ENCODE data around the gene SUDS3. TPM values are rescaled to one million over a fixed set of nuclear protein-coding genes. Genes with fewer than 3 reads are reported as not detected.

SUDS3 gene
- total and polyA plus RNA-seq, 7 experiments from 2014 or later: 10.1 to 32.2 (median 26.3) TPM

DNA sequence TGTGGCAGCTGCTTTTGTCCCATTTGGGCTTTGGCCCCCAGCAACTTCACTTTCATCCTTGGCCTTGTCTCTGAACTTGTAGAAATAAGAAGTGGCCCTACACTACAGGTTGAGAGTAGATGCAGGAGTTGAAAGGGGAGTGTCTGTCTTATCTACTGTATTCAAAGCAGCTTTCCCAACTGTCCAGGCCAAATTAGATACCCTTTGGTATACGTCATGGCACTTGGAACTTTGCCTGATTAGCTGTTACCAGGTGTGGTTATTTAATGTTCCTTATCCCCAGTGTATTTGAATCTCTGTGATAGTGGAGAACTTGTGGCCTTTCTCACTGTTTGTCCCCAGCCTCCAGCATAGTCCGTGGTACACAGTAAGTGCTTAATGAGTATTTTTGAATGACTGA, 33.5 kb downstream of the SUDS3 start:
- Histone ChIP-seq H3K36me3 (ENCODE audit: control insufficient read depth in 2 of 3, insufficient read depth in 3 of 3, low read length in 3 of 3) (peaks cover 15 to 67% (median 24%) of the 10 kb centered on the region in 3 experiments), H3K27ac (ENCODE audit: low read depth, low read length) (no peak overlapping the region), H3K4me3 (ENCODE audit: low read length) (no peak overlapping the region), H3K4me1 (ENCODE audit: control insufficient read depth in 2 of 2, insufficient read depth in 2 of 2, low read length in 2 of 2) (no peaks in the 10 kb centered on the region), H3K9me3 (ENCODE audit: control insufficient read depth in 2 of 3, low read length in 3 of 3) (peaks cover 0 to 10% (median 0%) of the 10 kb centered on the region in 3 experiments), H3K27me3 (ENCODE audit: control insufficient read depth in 2 of 2, insufficient read depth in 2 of 2, low read length in 2 of 2) (no peaks in the 10 kb centered on the region)
- H3K4me3 Mint-ChIP-seq: no peak overlapping the region
- DNase-seq (no peak), ATAC-seq (no peak)
- intact Hi-C loops (cut with micrococcal nuclease): loop anchor here in 1 of 2 donors (5.0 to 10.0 kb wide), 2 partner anchors 627 to 1135 kb away; no protein-coding TSS in a partner anchor
- CTCF ChIA-PET: interaction anchor here (0.5 to 1.2 kb wide), 3 partner anchors 13 to 1418 kb away, joined by 3 read pairs; partner anchors contain the start of gene SUDS3
- H3K4me1 Mint-ChIP-seq: peaks cover 0 to 2% (median 0%) of the 10 kb centered on the region in 7 donors
- H3K9me3 Mint-ChIP-seq: peaks cover 0 to 12% (median 3%) of the 10 kb centered on the region in 11 donors
- H3K36me3 Mint-ChIP-seq: peaks cover 28 to 69% (median 51%) of the 10 kb centered on the region in 5 donors
- no peaks in the 10 kb centered on the region for H3K27me3 Mint-ChIP-seq
- no peak overlapping the region for H3K27ac Mint-ChIP-seq
- POLR2A ChIA-PET: no interaction called here

DNA sequence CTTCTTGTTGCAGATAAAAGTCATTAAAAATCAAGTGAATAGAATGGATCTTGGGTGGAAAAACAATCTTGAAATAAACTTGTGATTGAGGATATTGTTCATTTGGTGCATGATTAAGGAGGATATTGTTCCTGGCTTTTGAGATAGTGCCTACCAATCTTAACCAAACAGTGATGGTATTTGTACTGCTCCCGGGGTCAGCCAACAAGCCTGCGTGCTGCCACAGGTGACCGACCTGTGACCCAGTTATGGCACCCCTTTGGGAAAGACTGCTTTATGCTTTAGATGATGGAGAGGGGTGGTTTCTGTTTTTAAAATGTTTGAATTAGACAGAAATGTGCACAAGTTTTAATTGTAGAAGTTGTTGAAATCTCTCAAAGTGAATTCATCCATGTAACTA, 41.6 kb downstream of the SUDS3 start:
- no peaks in the 10 kb centered on the region for H3K27me3 Mint-ChIP-seq
- Histone ChIP-seq H3K4me3 (ENCODE audit: low read length) (no peak overlapping the region), H3K27ac (ENCODE audit: low read depth, low read length) (no peak overlapping the region), H3K9me3 (ENCODE audit: control insufficient read depth in 2 of 3, low read length in 3 of 3) (no peaks in the 10 kb centered on the region), H3K36me3 (ENCODE audit: control insufficient read depth in 2 of 3, insufficient read depth in 3 of 3, low read length in 3 of 3) (peaks cover 7 to 41% (median 19%) of the 10 kb centered on the region in 3 experiments), H3K4me1 (ENCODE audit: control insufficient read depth in 2 of 2, insufficient read depth in 2 of 2, low read length in 2 of 2) (no peaks in the 10 kb centered on the region), H3K27me3 (ENCODE audit: control insufficient read depth in 2 of 2, insufficient read depth in 2 of 2, low read length in 2 of 2) (no peaks in the 10 kb centered on the region)
- no peak overlapping the region for H3K4me3 Mint-ChIP-seq
- H3K27ac Mint-ChIP-seq: peak overlapping the region in 1 of 9 donors; percentile 41
- H3K9me3 Mint-ChIP-seq: peaks cover 0 to 3% (median 0%) of the 10 kb centered on the region in 11 donors
- peaks cover 0 to 2% (median 0%) of the 10 kb centered on the region in 7 donors for H3K4me1 Mint-ChIP-seq
- DNase-seq (no peak), ATAC-seq (no peak)
- H3K36me3 Mint-ChIP-seq: peaks cover 32 to 62% (median 39%) of the 10 kb centered on the region in 5 donors
- ChIA-PET CTCF (no interaction called here), POLR2A (interaction anchor here (0.6 kb wide), 1 partner anchor 9 kb away, joined by 3 read pairs; no protein-coding TSS in a partner anchor)
- intact Hi-C loops (cut with micrococcal nuclease): no loop called here

DNA sequence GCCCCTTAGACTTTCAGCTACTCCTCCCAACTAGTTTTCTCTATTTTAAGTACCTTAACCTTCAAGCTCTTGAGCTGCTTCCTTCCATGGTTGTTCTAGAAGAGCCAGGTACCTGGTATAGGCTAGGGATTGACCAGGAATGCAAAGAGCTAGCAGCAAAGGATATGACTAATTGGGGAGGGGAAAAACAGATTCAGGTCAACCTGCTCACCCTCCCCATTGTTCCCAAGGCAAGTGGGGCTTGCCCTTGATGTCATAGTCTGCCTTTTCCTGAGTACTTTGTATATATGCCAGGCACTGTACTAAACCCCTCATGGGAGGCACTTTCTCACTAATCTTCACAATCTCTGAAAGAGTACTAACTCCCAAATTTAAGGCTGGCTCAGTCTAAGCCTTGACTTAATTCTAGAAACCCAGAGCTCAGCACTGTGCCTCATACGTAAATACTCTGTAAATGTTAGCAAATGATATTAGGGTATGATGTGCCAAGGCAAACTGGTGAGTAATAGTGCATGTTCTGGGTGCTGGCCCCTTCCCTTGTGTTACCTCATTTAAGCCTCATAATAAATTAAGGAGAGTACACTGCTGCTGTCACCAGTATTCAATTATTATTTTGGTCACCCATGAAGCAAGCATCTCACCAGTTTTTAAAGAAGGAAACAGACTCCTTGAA, 42.2 kb downstream of the SUDS3 start:
- DNase-seq (no peak), ATAC-seq (no peak)
- H3K4me1 Mint-ChIP-seq: peaks cover 0 to 5% (median 0%) of the 10 kb centered on the region in 7 donors
- peaks cover 27 to 56% (median 35%) of the 10 kb centered on the region in 5 donors for H3K36me3 Mint-ChIP-seq
- H3K27me3 Mint-ChIP-seq: no peaks in the 10 kb centered on the region
- Histone ChIP-seq H3K36me3 (ENCODE audit: control insufficient read depth in 2 of 3, insufficient read depth in 3 of 3, low read length in 3 of 3) (peaks cover 1 to 35% (median 19%) of the 10 kb centered on the region in 3 experiments), H3K27me3 (ENCODE audit: control insufficient read depth in 2 of 2, insufficient read depth in 2 of 2, low read length in 2 of 2) (no peaks in the 10 kb centered on the region), H3K9me3 (ENCODE audit: control insufficient read depth in 2 of 3, low read length in 3 of 3) (no peaks in the 10 kb centered on the region), H3K4me1 (ENCODE audit: control insufficient read depth in 2 of 2, insufficient read depth in 2 of 2, low read length in 2 of 2) (no peaks in the 10 kb centered on the region), H3K4me3 (ENCODE audit: low read length) (no peak overlapping the region), H3K27ac (ENCODE audit: low read depth, low read length) (no peak overlapping the region)
- H3K27ac Mint-ChIP-seq: peak overlapping the region in 2 of 9 donors; percentile 34 to 41
- intact Hi-C loops (cut with micrococcal nuclease): no loop called here
- CTCF ChIA-PET: no interaction called here
- POLR2A ChIA-PET: interaction anchor here (0.6 kb wide), 1 partner anchor 9 kb away, joined by 3 read pairs; no protein-coding TSS in a partner anchor
- no peak overlapping the region for H3K4me3 Mint-ChIP-seq
- peaks cover 0 to under 1% (median 0%) of the 10 kb centered on the region in 11 donors for H3K9me3 Mint-ChIP-seq

- Mint-ChIP-seq H3K4me3 (no peak overlapping the region), H3K4me1 (peaks cover 0 to 12% (median 0%) of the 10 kb centered on the region in 7 donors), H3K27me3 (no peaks in the 10 kb centered on the region), H3K9me3 (peaks cover 0 to 5% (median 0%) of the 10 kb centered on the region in 11 donors), H3K36me3 (peaks cover 8 to 44% (median 25%) of the 10 kb centered on the region in 5 donors), H3K27ac (no peak overlapping the region)
- POLR2A ChIA-PET: no interaction called here
- Histone ChIP-seq H3K9me3 (ENCODE audit: control insufficient read depth in 2 of 3, low read length in 3 of 3) (no peaks in the 10 kb centered on the region), H3K27me3 (ENCODE audit: control insufficient read depth in 2 of 2, insufficient read depth in 2 of 2, low read length in 2 of 2) (no peaks in the 10 kb centered on the region), H3K36me3 (ENCODE audit: control insufficient read depth in 2 of 3, insufficient read depth in 3 of 3, low read length in 3 of 3) (peaks cover 0 to 14% (median 7%) of the 10 kb centered on the region in 3 experiments), H3K4me3 (ENCODE audit: low read length) (no peak overlapping the region), H3K4me1 (ENCODE audit: control insufficient read depth in 2 of 2, insufficient read depth in 2 of 2, low read length in 2 of 2) (no peaks in the 10 kb centered on the region), H3K27ac (ENCODE audit: low read depth, low read length) (no peak overlapping the region)
- no peak for ATAC-seq
- DNase-seq: no peak
- CTCF ChIA-PET: no interaction called here
- intact Hi-C loops (cut with micrococcal nuclease): no loop called here
Observed at GRCh38 chr12:118420673-118421072, 44.3 kb downstream of the SUDS3 start.

GRCh38 chr12:118424884-118425283, 48.5 kb downstream of the SUDS3 start:
- Histone ChIP-seq H3K4me1 (ENCODE audit: control insufficient read depth in 2 of 2, insufficient read depth in 2 of 2, low read length in 2 of 2) (no peaks in the 10 kb centered on the region), H3K27ac (ENCODE audit: low read depth, low read length) (no peak overlapping the region), H3K36me3 (ENCODE audit: control insufficient read depth in 2 of 3, insufficient read depth in 3 of 3, low read length in 3 of 3) (no peaks in the 10 kb centered on the region), H3K4me3 (ENCODE audit: low read length) (no peak overlapping the region), H3K9me3 (ENCODE audit: control insufficient read depth in 2 of 3, low read length in 3 of 3) (no peaks in the 10 kb centered on the region), H3K27me3 (ENCODE audit: control insufficient read depth in 2 of 2, insufficient read depth in 2 of 2, low read length in 2 of 2) (no peaks in the 10 kb centered on the region)
- intact Hi-C loops (cut with micrococcal nuclease): no loop called here
- DNase-seq (no peak), ATAC-seq (no peak)
- Mint-ChIP-seq H3K27ac (no peak overlapping the region), H3K36me3 (peaks cover 0 to 27% (median 15%) of the 10 kb centered on the region in 5 donors), H3K4me1 (peaks cover 0 to 13% (median 0%) of the 10 kb centered on the region in 7 donors), H3K4me3 (no peak overlapping the region), H3K27me3 (no peaks in the 10 kb centered on the region), H3K9me3 (peaks cover 0 to 6% (median 0%) of the 10 kb centered on the region in 11 donors)
- ChIA-PET POLR2A (interaction anchor here (0.6 to 0.7 kb wide), 2 partner anchors 10 to 216 kb away, joined by 4 read pairs; no protein-coding TSS in a partner anchor), CTCF (no interaction called here)

DNA sequence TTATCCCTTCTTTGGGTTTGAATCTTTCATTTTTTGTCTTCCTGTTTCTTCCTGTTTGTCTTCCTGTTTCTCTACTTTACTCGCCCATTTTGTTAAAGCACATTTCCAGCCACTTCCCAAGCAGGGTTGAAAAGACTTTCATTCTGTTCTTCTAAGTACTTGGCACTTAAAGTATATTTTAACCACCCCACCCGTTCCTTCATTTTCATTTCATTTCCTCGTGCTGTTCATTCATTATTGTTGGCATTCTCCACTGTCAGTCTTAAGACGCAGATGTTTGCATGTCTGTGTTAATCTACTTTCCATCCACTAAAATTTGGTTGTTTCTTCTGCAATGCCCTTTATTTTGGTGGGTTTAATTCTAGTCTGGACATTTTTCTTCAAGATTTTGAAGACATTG, 49.0 kb downstream of the SUDS3 start:
- intact Hi-C loops (cut with micrococcal nuclease): no loop called here
- POLR2A ChIA-PET: interaction anchor here (0.6 kb wide), 1 partner anchor 217 kb away, joined by 4 read pairs; no protein-coding TSS in a partner anchor
- Mint-ChIP-seq H3K4me1 (peaks cover 0 to 13% (median 0%) of the 10 kb centered on the region in 7 donors), H3K36me3 (peaks cover 0 to 27% (median 15%) of the 10 kb centered on the region in 5 donors), H3K27me3 (no peaks in the 10 kb centered on the region), H3K4me3 (no peak overlapping the region), H3K9me3 (peaks cover 0 to 6% (median 0%) of the 10 kb centered on the region in 11 donors), H3K27ac (no peak overlapping the region)
- Histone ChIP-seq H3K27me3 (ENCODE audit: control insufficient read depth in 2 of 2, insufficient read depth in 2 of 2, low read length in 2 of 2) (no peaks in the 10 kb centered on the region), H3K27ac (ENCODE audit: low read depth, low read length) (no peak overlapping the region), H3K4me3 (ENCODE audit: low read length) (no peak overlapping the region), H3K4me1 (ENCODE audit: control insufficient read depth in 2 of 2, insufficient read depth in 2 of 2, low read length in 2 of 2) (no peaks in the 10 kb centered on the region), H3K9me3 (ENCODE audit: control insufficient read depth in 2 of 3, low read length in 3 of 3) (no peaks in the 10 kb centered on the region), H3K36me3 (ENCODE audit: control insufficient read depth in 2 of 3, insufficient read depth in 3 of 3, low read length in 3 of 3) (no peaks in the 10 kb centered on the region)
- ATAC-seq: no peak
- CTCF ChIA-PET: no interaction called here
- no peak for DNase-seq
